CD14-positive monocyte (primary cell): Measurements from ENCODE around the gene WDR45B. TPM values are rescaled to one million over a fixed set of nuclear protein-coding genes. Genes with fewer than 3 reads are reported as not detected.

Experiments
- DNase-seq, 3 donors: peaks; one replicate each; pipeline ENCODE4 v3.0.0-alpha.2; 2011 to 2022
- H2AFZ ChIP-seq: 2 replicates; pipeline ENCODE4 v1.6.0; 2012; ENCODE audit warnings: mild to moderate bottlenecking, low read depth, low read length, inconsistent platforms; ENCODE audit not compliant: insufficient read depth, poor library complexity, severe bottlenecking
- H3K27ac ChIP-seq, 2 donors: 1 replicate in 1 of 2; 2 replicates in 1 of 2; pipeline ENCODE4 v1.5.1; 2012 to 2013; ENCODE audit warnings: low read length in 2 of 2, control low read depth in 1 of 2, inconsistent platforms in 1 of 2, low read depth in 1 of 2, mild to moderate bottlenecking in 1 of 2
- H3K27me3 ChIP-seq, 2 donors: one replicate each; pipeline versions ENCODE4 v1.6.0 to v1.6.1; 2011 to 2013; ENCODE audit warnings: low read length in 2 of 2; ENCODE audit not compliant: control insufficient read depth in 2 of 2, insufficient read depth in 2 of 2
- H3K36me3 ChIP-seq, 2 donors: replicated peaks in 1 of 2; 1 replicate in 1 of 2; 2 replicates in 1 of 2; pipeline versions ENCODE4 v1.5.1 to v1.6.1; 2012 to 2013; ENCODE audit warnings: low read length in 2 of 2, control low read depth in 1 of 2, inconsistent platforms in 1 of 2, mild to moderate bottlenecking in 1 of 2; ENCODE audit not compliant: insufficient read depth in 2 of 2, control insufficient read depth in 1 of 2
- H3K4me1 ChIP-seq, 2 donors: 1 replicate in 1 of 2; 2 replicates in 1 of 2; pipeline versions ENCODE4 v1.5.1 to v1.6.1; 2012 to 2013; ENCODE audit warnings: low read length in 2 of 2, control low read depth in 1 of 2, inconsistent platforms in 1 of 2, mild to moderate bottlenecking in 1 of 2, moderate library complexity in 1 of 2; ENCODE audit not compliant: insufficient read depth in 2 of 2, control insufficient read depth in 1 of 2
- H3K4me2 ChIP-seq: replicated peaks from 2 replicates; pipeline ENCODE3; 2012; ENCODE audit warnings: low read length, moderate library complexity, mild to moderate bottlenecking; ENCODE audit not compliant: poor library complexity, severe bottlenecking; ENCODE audit errors: extremely low read depth
- H3K4me3 ChIP-seq, 3 experiments: fragments of 200-600 bp in 1 of 3; sonication (generic) in 1 of 3; replicated peaks in 1 of 3; 1 replicate in 2 of 3; 2 replicates in 1 of 3; pipeline ENCODE4 v1.5.1; 2011 to 2013; ENCODE audit warnings: low read length in 3 of 3, mild to moderate bottlenecking in 3 of 3, control low read depth in 2 of 3, low read depth in 2 of 3, inconsistent platforms in 1 of 3, moderate library complexity in 1 of 3
- H3K79me2 ChIP-seq: 2 replicates; pipeline ENCODE4 v1.6.0; 2012; ENCODE audit warnings: mild to moderate bottlenecking, control low read depth, inconsistent platforms, low read length, moderate library complexity; ENCODE audit not compliant: insufficient read depth
- H3K9ac ChIP-seq: 2 replicates; pipeline ENCODE4 v1.6.0; 2017; ENCODE audit warnings: low read length, mild to moderate bottlenecking; ENCODE audit not compliant: insufficient read depth, poor library complexity, severe bottlenecking
- H3K9me3 ChIP-seq, 2 donors: replicated peaks in 1 of 2; 1 replicate in 1 of 2; 2 replicates in 1 of 2; pipeline versions ENCODE4 v1.5.1 to v1.6.1; 2012 to 2013; ENCODE audit warnings: low read length in 2 of 2, control low read depth in 1 of 2; ENCODE audit not compliant: control insufficient read depth in 1 of 2, insufficient read depth in 1 of 2
- H4K20me1 ChIP-seq: 2 replicates; pipeline ENCODE4 v1.6.0; 2012; ENCODE audit warnings: mild to moderate bottlenecking, low read length, control low read depth, moderate library complexity; ENCODE audit not compliant: insufficient read depth
- H3K27ac Mint-ChIP-seq, 7 donors: one replicate each; pipeline ENCODE4 v1.8.0; 2020; ENCODE audit warnings: mild to moderate bottlenecking in 7 of 7, mixed read lengths in 7 of 7, moderate library complexity in 6 of 7, inconsistent platforms in 2 of 7
- H3K27me3 Mint-ChIP-seq, 3 donors: one replicate each; pipeline ENCODE4 v1.8.0; 2021 to 2022; ENCODE audit warnings: low read depth in 3 of 3, mild to moderate bottlenecking in 3 of 3, mixed read lengths in 3 of 3, moderate library complexity in 3 of 3, inconsistent platforms in 1 of 3
- H3K36me3 Mint-ChIP-seq, 2 donors: one replicate each; pipeline ENCODE4 v1.8.0; 2020; ENCODE audit warnings: mixed read lengths in 2 of 2, inconsistent platforms in 1 of 2, mild to moderate bottlenecking in 1 of 2
- H3K4me1 Mint-ChIP-seq: one replicate; pipeline ENCODE4 v1.8.0; 2020; ENCODE audit warnings: mild to moderate bottlenecking, mixed read lengths
- H3K4me3 Mint-ChIP-seq, 2 donors: one replicate each; pipeline ENCODE4 v1.8.0; 2020; ENCODE audit warnings: mild to moderate bottlenecking in 2 of 2, mixed read lengths in 2 of 2, moderate library complexity in 1 of 2
- H3K9me3 Mint-ChIP-seq, 7 donors: one replicate each; pipeline ENCODE4 v1.8.0; 2020 to 2022; ENCODE audit warnings: mixed read lengths in 7 of 7, mild to moderate bottlenecking in 6 of 7, moderate library complexity in 6 of 7, inconsistent platforms in 2 of 7
- CTCF ChIP-seq: fragments of 200-600 bp; IDR thresholded peaks from one replicate; pipeline ENCODE4 v1.8.0; 2022; ENCODE audit warnings: antibody characterized with exemption, mild to moderate bottlenecking
- WGBS: methylation state at CpG from one replicate; pipeline ENCODE4 v1.1.5; 2013; ENCODE audit warnings: missing lambda C conversion rate; ENCODE audit not compliant: insufficient coverage; 5-methylcytosine and 5-hydroxymethylcytosine counted together
- intact Hi-C, 2 donors: fragments of 100-400 bp; cut with micrococcal nuclease; formaldehyde crosslinking; loops; one replicate each; pipeline versions ENCODE4 v1.15.0 to v1.15.1; 2023
- polyA plus RNA-seq, 3 donors: library from polyadenylated mRNA; depleted of rRNA in 1 of 3; unstranded in 2 of 3; stranded (reverse) in 1 of 3; fragments of 300-500 nt in 2 of 3; fragments of >200 nt in 1 of 3; fragmentation: Illumina TruSeq in 2 of 3; gene quantifications; 1 replicate in 2 of 3; 2 replicates in 1 of 3; pipeline ENCODE4 v1.2.3, GENCODE V29; 2012 to 2021

WDR45B gene
- polyA plus RNA-seq, 3 donors: 42.6 to 82.6 (median 60.3) TPM

DNA sequence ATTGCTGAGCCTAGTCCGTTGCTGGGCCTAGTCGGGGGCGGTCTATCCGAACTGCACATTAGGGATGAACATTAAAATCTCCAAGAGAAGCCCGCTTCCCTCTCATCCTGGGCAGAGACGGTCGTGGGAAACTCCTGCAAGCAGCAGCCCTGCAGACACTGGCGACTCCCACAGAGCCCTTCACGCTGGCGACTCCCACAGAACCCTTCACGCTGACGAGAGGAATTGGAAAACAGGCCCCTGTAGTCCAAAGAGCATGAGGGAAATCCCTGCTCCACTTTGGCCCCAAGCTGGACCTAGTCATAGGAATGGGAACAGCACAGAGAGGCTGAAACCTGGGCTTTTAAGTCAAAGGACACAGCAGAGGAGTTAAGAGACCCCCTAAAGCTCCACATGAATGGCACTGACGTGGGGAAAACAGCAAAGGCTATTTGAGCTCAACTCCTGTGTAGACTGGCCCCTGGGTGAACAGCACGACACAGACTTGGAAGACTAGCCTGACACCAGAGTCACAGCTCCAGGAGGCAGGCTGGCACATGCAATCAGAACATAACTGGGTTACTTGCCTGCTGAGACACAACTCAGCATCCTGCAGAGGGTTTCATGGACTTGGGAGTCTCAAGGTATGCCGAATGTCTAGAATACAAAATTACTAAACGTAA is 42.2 kb downstream of the WDR45B start:
- peaks cover 16% of the 10 kb centered on the region in 2 donors for H3K4me1 ChIP-seq
- H3K36me3 ChIP-seq: peaks cover 38 to 87% of the 10 kb centered on the region in 2 donors
- no peaks in the 10 kb centered on the region for H3K9me3 ChIP-seq
- H3K79me2 ChIP-seq: peaks cover 3% of the 10 kb centered on the region
- 93% methylated on average over 12 of the region's 16 CpGs for WGBS
- DNase-seq: no peak
- no peak overlapping the region for H3K4me3 ChIP-seq
- Mint-ChIP-seq H3K36me3 (peaks cover 68 to 88% of the 10 kb centered on the region in 2 donors), H3K4me3 (no peak overlapping the region), H3K27me3 (peaks cover 0 to 7% (median 0%) of the 10 kb centered on the region in 3 donors), H3K9me3 (no peaks in the 10 kb centered on the region), H3K27ac (peak overlapping the region in 5 of 7 donors; percentile 7 to 86 (median 46)), H3K4me1 (peaks cover 19% of the 10 kb centered on the region)
- no peak overlapping the region for H3K9ac ChIP-seq
- no peak overlapping the region for H3K27ac ChIP-seq
- no peaks in the 10 kb centered on the region for H3K27me3 ChIP-seq
- no peak overlapping the region for H2AFZ ChIP-seq
- no peak overlapping the region for H3K4me2 ChIP-seq
- no peak for TF ChIP-seq CTCF
- H4K20me1 ChIP-seq: no peaks in the 10 kb centered on the region
- intact Hi-C loops: no loop called here

- peaks cover 16% of the 10 kb centered on the region for H3K4me1 Mint-ChIP-seq
- DNase-seq: no peak
- no peaks in the 10 kb centered on the region for H3K9me3 Mint-ChIP-seq
- peak overlapping the region; percentile 33 for H3K4me2 ChIP-seq
- WGBS: 100% methylated on average over 2 of the region's 7 CpGs
- TF ChIP-seq CTCF: no peak
- intact Hi-C loops: no loop called here
- H4K20me1 ChIP-seq: no peaks in the 10 kb centered on the region
- H3K27me3 ChIP-seq: no peaks in the 10 kb centered on the region
- H3K27ac Mint-ChIP-seq: peak overlapping the region; percentile 86 to 97 (median 93)
- H3K27ac ChIP-seq: peak overlapping the region; percentile 58 to 60
- H3K9ac ChIP-seq: no peak overlapping the region
- no peak overlapping the region for H3K4me3 Mint-ChIP-seq
- peaks cover 0 to 7% (median 0%) of the 10 kb centered on the region in 3 donors for H3K27me3 Mint-ChIP-seq
- H3K79me2 ChIP-seq: peaks cover 3% of the 10 kb centered on the region
- no peaks in the 10 kb centered on the region for H3K9me3 ChIP-seq
- peaks cover 67 to 89% of the 10 kb centered on the region in 2 donors for H3K36me3 Mint-ChIP-seq
- H2AFZ ChIP-seq: no peak overlapping the region
- H3K4me3 ChIP-seq: no peak overlapping the region
- peaks cover 49 to 87% of the 10 kb centered on the region in 2 donors for H3K36me3 ChIP-seq
- H3K4me1 ChIP-seq: peaks cover 16% of the 10 kb centered on the region in 2 donors
Measured at GRCh38 chr17:82604532-82604931, 43.7 kb downstream of the WDR45B start.
